OCI-LY7 (cell line): Measurements from ENCODE around the gene SUN2.

Source experiments
- CTCF ChIP-seq: fragments of 200-600 bp; sonication (generic); conservative IDR thresholded peaks from 2 replicates; pipeline ENCODE4 v1.5.1; 2014; ENCODE audit warnings: mild to moderate bottlenecking, antibody characterized with exemption, low read length, moderate library complexity, mixed read lengths
- EZH2phosphoT487 ChIP-seq: fragments of 200-600 bp; sonication (generic); IDR thresholded peaks from 2 replicates; pipeline ENCODE4 v1.6.1; 2018; ENCODE audit warnings: low read depth, borderline replicate concordance, mild to moderate bottlenecking, mixed run types, antibody characterized with exemption, low read length, moderate library complexity, mixed read lengths

- TF ChIP-seq CTCF (no peak), EZH2phosphoT487 (no peak)
Measured at GRCh38 chr22:38727530-38728451, 28.0 kb downstream of the SUN2 start.
